ENCODE results near the gene CFAP68.

The CFAP68 gene

DNA sequence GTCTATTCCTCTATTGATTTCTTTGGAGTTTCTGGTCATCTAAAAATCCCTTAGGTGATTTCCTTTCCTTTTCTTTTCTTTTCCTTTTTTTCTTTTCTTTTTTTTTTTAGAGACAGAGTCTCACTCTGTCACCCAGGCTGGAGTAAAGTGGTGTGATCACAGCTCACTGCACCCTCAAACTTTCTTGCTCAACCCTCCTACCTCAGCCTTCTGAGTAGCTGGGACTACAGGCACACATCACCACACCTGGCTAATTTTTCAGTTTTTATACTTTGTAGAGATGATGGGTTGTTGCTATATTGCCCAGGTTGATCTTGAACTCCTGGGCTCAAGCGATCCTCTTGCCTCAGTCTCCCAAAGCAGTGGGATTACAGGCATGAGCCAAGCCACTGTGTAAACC lies 37.4 kb downstream of the CFAP68 start:
- DNase-seq (ENCODE audit: low read depth): no peak
- H3K4me3 ChIP-seq (ENCODE audit: low read depth, low read length): no peak overlapping the region
- TF ChIP-seq, protein P1, sequence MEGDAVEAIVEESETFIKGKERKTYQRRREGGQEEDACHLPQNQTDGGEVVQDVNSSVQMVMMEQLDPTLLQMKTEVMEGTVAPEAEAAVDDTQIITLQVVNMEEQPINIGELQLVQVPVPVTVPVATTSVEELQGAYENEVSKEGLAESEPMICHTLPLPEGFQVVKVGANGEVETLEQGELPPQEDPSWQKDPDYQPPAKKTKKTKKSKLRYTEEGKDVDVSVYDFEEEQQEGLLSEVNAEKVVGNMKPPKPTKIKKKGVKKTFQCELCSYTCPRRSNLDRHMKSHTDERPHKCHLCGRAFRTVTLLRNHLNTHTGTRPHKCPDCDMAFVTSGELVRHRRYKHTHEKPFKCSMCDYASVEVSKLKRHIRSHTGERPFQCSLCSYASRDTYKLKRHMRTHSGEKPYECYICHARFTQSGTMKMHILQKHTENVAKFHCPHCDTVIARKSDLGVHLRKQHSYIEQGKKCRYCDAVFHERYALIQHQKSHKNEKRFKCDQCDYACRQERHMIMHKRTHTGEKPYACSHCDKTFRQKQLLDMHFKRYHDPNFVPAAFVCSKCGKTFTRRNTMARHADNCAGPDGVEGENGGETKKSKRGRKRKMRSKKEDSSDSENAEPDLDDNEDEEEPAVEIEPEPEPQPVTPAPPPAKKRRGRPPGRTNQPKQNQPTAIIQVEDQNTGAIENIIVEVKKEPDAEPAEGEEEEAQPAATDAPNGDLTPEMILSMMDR (IDR thresholded peaks at IDR 0.05; ENCODE audit: low read depth, low read length): no peak
- TF ChIP-seq MAX (IDR thresholded peaks at IDR 0.05; ENCODE audit: low read depth, low read length) (no peak), MYC (IDR thresholded peaks at IDR 0.05; ENCODE audit: low read depth, low read length) (no peak), POLR2A (IDR thresholded peaks at IDR 0.05; ENCODE audit: extremely low read depth, insufficient read length) (no peak)

- TF ChIP-seq MYC (IDR thresholded peaks at IDR 0.05; ENCODE audit: low read depth, low read length) (no peak), MAX (IDR thresholded peaks at IDR 0.05; ENCODE audit: low read depth, low read length) (no peak), POLR2A (IDR thresholded peaks at IDR 0.05; ENCODE audit: extremely low read depth, insufficient read length) (no peak)
- TF ChIP-seq, protein P1 (IDR thresholded peaks at IDR 0.05; ENCODE audit: low read depth, low read length): no peak
- DNase-seq (ENCODE audit: low read depth): no peak
- no peak overlapping the region for H3K4me3 ChIP-seq (ENCODE audit: low read depth, low read length)
These were observed 38.0 kb downstream of the CFAP68 start for GRCh38 chr11:111917312-111917711.

DNA sequence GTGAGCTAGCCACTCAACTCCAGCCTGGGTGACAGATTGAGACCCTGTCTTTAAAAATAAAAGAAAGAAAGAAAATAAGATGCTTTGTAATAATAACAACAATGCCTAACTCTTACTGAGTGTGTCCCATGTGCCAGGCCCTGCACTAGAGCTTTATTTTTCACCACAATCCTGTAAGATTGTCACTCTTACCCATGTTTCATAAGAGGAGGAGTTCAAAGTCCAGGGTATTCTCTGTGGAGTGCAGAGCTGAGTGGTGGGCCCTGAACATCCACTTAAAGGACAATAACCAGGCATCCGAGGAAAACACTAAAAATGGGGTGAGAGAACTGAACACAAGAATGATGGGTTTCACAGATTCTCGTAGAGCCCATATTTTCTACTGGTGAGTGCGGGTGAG lies 38.4 kb downstream of the CFAP68 start:
- DNase-seq (ENCODE audit: low read depth): no peak
- no peak overlapping the region for H3K4me3 ChIP-seq (ENCODE audit: low read depth, low read length)
- TF ChIP-seq POLR2A (IDR thresholded peaks at IDR 0.05; ENCODE audit: extremely low read depth, insufficient read length): no peak
- no peak for TF ChIP-seq MAX (IDR thresholded peaks at IDR 0.05; ENCODE audit: low read depth, low read length)
- TF ChIP-seq, protein P1 (IDR thresholded peaks at IDR 0.05; ENCODE audit: low read depth, low read length): no peak
- no peak for TF ChIP-seq MYC (IDR thresholded peaks at IDR 0.05; ENCODE audit: low read depth, low read length)

- no peak within 1 kb of the TSS for H3K4me3 ChIP-seq (ENCODE audit: low read depth, low read length)
- no peak for DNase-seq (ENCODE audit: low read depth)
- no peak for TF ChIP-seq POLR2A (IDR thresholded peaks at IDR 0.05; ENCODE audit: extremely low read depth, insufficient read length)
- no peak for TF ChIP-seq MYC (IDR thresholded peaks at IDR 0.05; ENCODE audit: low read depth, low read length)
- no peak for TF ChIP-seq MAX (IDR thresholded peaks at IDR 0.05; ENCODE audit: low read depth, low read length)
- TF ChIP-seq, protein P1 (IDR thresholded peaks at IDR 0.05; ENCODE audit: low read depth, low read length): no peak
These were observed 39.3 kb downstream of the CFAP68 start, which contains the start of gene C11orf52 for GRCh38 chr11:111918390-111919256. Gene C11orf52, plus strand, starts transcription at chr11:111918913. Its CDS starts 60 bp downstream, at chr11:111918973.

GRCh38 chr11:111920908-111921307 lies 41.6 kb downstream of the CFAP68 start:
- no peak for DNase-seq (ENCODE audit: low read depth)
- no peak for TF ChIP-seq POLR2A (IDR thresholded peaks at IDR 0.05; ENCODE audit: extremely low read depth, insufficient read length)
- no peak for TF ChIP-seq MYC (IDR thresholded peaks at IDR 0.05; ENCODE audit: low read depth, low read length)
- TF ChIP-seq, protein P1 (IDR thresholded peaks at IDR 0.05; ENCODE audit: low read depth, low read length): no peak
- no peak for TF ChIP-seq MAX (IDR thresholded peaks at IDR 0.05; ENCODE audit: low read depth, low read length)
- H3K4me3 ChIP-seq (ENCODE audit: low read depth, low read length): no peak overlapping the region
